GM19035 (cell line): ENCODE data around the gene PLXNA4.

Experiments used
- ATAC-seq: cut with Tn5 transposase; IDR thresholded peaks from one replicate; pipeline ENCODE4 v1.9.1; 2021; ENCODE audit not compliant: unreplicated experiment

The PLXNA4 gene

DNA sequence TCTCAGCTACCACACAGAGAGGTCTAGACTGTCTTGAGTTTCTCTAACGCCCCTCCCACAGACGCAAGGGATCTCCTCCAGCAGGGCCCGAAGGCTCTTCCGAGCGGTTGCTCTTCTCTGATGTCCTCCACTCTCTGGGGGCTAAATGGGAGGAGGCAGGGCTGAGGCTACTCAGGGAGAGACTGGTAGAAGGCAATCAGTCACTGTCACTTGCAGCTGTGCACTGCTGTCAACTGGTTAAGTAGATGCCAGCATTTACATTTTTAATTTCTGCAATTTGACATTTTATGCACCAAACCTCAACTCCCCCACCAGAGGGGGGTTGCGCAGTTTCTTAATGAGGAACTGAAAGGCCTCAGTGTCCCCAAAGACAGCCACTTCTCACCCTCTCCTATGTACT lies 442.8 kb downstream of the PLXNA4 start:
- ATAC-seq, result no peak

DNA sequence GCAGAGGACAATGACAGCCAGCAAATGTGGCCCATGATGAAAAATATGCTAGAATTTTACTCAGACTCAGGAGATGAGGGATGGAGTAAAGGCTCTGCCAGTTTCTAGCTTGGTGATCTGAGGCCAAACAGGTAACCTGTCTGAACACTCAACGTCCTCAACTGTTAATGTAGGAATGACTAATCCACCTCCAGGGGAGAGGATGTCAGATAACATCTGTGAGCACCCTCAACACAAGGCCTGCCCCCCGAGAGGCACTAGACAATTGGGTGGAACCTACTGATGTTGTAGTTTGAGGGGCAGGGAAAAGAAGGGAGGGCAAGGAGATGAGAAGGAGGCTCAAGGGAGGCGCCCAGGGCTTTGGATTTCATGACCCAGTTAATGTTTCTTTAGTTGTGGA lies 445.1 kb downstream of the PLXNA4 start:
- no peak for ATAC-seq

DNA sequence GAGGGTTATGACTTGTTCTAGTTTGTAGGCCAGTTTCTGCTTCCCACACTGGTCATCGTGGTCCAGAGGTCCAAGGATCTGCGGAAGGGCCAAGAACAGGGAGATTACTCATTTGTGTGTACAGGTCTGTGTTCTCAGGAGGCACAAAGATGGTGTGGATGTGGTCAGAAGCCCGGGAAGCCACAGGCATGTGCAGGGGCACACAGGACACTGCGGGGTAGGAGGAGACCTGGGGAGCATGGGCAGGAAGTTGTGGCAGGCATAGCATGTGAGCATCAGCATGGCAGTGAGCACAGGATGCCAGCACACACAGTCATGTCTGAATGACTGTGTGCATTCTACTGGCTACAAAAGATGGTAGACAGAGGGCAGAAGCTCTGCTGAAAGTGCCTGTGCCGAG lies 445.8 kb downstream of the PLXNA4 start:
- ATAC-seq, result no peak

DNA sequence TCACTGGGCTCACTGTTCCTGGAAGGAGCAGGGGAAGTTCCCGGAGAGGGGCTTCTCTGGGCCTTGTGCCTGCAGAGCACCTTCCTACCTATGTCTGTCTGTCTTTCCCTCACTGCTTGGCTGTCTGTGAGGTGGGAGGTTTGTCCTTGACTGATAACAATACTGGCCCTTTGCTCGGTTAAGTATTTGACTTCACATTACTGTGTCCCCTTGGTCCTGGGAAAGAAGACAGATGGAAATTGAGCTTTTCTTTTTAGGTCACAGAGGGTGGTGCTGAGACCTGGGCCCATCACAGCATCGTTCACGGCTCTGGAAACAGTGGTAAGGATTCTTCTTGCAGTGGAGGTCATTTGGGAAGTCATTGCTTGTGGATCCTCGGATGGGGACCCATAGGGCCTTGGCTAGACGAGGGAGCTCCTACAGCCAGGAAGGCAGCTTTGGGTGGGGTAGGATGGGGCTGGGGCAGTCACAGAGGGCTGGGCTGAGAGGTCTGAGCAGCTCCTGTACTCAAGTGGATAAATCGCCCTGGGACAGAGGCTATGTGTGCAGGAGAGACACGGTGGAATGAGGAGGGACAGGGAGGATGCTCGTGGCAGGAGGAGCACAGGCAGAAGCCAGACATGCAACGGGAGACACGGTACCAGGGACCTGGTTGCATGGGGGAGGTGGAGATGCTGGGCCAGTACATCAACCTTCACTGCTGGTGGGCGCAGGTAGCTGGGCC lies 450.2 kb downstream of the PLXNA4 start:
- ATAC-seq, result no peak

DNA sequence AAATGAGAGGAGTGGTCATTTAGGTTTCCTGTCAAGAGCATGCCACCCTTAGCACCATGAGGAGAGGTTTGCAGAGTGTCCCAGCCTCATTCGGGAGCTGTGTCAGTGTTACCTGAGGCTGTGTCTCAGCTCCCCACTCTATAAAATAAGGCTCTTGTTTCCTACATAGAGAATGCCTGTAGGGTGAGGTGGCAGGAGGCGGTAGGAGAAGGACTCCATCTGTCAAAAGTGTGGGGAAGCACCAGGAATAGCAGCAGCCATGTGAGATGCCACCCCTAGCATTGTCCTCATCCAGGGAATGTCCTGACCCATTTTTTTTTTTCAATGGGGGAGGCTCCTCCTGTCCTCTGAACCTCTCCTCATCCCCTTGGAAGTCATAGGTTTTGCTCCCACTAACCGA lies 451.2 kb downstream of the PLXNA4 start:
- no peak for ATAC-seq

DNA sequence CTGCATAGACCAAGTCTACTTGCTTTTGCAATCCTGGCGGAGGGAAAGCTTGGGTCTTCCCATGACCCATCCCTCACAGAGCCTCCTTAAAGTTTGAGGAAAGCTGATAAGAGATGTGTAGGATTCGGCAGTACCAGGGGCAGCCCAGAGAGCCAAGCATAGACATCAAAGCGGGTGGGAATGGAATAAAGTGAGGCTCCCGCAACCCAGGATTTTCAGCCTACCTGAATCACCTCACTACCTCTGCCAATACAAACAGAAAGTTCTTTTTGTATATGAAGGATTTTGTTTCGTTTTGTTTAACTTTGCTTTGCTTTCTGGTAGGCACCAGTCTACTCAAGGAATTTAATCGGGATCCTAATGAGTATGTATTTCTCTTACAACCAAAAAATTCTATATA lies 451.7 kb downstream of the PLXNA4 start:
- no peak for ATAC-seq

DNA sequence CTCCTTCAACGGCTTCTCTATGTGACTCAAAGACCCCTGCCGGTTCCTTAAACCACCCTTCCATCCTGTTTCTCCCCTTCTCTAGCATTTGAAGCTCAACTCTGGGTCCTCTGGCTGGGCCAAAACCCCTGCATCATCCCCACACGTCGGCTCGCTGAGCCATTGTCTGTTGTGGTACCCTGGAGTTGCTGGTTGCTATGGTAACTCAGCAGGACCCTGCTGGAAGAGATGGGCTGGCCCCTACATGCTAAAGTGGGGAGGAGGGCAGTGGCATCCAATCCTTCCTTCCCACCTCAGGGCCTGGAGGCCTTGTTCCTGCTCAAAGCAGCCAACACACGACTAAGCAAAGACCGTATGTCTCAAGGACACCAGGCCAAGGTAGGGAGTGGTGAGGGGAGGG lies 452.5 kb downstream of the PLXNA4 start:
- no peak for ATAC-seq

DNA sequence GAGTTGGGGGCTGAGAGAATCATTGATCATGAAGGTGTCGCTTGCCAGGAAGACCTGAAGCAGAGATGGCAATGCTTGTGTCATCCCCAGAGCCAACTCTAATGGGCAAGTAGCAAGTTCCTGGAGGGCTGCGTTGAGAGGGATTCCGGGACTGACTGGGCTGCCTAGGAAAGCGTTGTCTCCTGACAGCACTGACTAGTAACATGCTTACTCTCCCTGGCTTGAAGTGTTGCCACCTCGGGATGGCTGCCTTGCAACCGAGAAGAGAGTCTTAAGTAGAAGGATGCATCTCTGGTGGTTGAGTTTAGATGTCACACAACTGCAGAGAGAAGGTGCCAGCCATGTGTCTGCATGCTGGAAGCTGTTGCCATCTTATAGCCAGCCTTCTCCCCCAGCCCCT lies 453.4 kb downstream of the PLXNA4 start:
- no peak for ATAC-seq

DNA sequence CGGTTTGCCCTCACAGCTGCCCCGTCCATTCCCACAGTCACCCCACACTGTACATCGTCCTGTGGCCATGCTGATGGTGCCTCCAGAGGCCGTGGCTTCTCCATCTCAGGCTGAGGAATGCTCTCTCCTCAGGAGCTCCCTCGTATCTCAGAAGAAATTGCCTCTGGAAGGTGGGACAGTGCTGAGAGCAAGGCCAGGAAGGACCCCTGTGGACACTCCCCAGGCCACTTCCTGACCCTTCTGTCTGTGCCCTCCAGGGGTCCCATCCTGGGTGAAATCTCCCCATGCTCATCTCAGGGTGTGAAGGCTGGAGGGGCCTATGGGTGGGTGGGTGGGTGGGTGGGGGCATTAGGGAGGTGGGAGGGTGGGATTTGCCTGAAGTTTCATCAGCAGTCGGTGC lies 454.3 kb downstream of the PLXNA4 start:
- no peak for ATAC-seq

DNA sequence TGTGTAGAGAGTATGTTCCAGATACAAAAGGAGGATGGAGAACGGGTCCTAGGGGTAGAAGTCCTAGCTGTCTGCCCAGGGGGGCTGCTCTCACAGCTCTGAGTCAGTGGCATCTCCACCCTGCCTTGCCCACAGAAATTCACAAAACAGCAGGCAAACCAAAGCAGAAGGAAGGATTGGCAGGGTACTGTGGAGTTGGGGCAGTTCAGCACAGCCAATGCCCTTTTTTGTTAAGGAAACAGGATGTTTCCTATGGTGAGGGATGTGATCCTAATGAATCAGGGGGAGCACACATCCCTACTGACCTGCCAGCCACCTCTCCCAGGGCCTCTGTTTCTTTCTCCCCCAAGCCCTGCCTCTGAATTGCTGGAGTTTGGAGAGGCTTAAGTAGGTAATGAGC lies 457.6 kb downstream of the PLXNA4 start:
- ATAC-seq, result no peak

DNA sequence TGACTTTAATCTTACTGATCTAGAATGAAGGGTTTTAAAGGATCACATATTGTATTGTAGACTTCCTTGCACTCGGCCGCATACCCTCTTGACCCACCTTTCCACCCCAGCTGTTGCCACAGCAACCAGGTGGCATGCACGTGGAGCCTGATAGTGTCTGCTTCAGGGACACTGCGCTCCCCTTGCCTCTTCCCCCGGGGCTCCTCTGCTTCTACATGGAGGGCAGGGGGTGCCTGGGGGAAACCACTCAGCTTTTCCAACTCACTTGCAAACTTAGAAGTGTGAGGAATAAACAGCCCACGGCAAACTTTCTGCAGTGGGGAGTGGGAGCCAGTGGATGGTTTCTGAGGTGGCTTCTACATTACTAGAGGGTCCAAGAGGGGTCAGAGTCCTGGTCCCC lies 458.6 kb downstream of the PLXNA4 start:
- ATAC-seq, result no peak

DNA sequence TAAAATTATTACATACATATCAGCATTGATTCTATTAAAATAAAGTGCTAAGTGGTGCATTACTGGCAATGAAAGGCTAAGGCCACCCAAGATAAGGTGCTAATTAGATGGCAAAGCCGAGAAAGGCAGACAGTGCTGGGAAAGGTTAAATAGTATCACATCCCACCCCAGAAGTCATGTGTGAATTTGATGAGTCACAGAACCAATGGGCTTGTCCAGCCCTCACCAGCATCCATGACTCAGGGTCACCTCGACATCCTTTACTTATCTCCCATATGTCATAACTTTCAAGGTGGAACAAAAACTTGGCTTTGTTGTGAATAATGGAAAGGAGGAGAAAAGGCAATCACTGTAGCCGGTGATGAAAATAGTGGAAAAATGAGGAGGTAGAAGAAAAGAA lies 459.1 kb downstream of the PLXNA4 start:
- ATAC-seq, result no peak

DNA sequence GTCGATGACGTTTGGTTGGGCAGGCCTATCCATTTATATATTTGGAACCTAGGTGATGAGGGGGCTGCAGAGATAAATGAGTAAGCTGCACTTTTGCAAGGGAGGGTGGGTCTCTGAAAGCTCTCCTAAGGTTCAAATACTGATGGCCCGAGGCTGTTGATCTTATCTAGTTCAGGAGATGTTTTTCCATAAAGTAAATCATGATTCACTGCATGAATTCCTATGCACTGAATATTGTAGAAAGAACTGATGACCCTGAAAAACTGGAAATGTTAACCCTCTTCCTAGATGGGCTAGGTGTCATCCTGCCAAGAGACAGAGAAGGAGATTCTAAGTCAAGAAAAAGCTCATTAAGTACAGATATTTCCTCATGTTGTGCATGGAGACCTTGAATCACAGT lies 459.9 kb downstream of the PLXNA4 start:
- no peak for ATAC-seq

DNA sequence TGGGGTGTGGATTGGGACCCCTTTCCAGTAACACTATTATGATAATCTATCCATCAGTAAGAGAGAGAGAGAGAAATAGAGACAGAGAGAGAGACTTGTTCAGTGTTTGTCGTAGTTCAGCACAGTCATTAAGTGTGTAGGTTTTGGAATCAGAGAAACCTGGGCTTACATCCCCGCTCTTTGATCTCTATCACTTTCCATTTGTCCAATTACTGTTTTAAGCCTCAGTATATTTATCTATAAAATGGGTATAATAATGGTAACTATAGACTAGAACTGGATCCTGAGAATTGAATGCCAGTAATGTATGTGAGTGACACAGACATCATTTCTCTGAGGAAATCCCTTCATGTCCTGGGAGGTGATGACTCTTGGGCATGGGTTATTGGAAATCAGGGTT lies 460.5 kb downstream of the PLXNA4 start:
- no peak for ATAC-seq

DNA sequence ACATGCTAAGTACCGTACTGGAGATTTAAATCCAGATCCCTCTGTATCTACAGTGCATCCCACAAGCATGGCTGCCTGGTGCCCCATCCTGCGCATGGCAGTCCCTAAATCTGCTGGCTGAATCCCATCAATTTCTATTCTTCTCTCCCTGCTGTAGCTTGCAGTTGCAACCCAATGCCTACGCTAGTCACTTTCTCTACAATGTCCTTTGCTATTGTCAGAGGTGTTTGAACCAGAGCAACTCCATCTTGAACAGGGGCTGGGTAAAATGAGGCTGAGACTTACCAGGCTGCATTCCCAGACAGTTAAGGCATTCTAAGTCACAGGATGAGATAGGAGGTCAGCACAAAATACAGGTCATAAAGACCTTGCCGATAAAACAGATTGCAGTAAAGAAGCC lies 461.2 kb downstream of the PLXNA4 start:
- ATAC-seq, result no peak

DNA sequence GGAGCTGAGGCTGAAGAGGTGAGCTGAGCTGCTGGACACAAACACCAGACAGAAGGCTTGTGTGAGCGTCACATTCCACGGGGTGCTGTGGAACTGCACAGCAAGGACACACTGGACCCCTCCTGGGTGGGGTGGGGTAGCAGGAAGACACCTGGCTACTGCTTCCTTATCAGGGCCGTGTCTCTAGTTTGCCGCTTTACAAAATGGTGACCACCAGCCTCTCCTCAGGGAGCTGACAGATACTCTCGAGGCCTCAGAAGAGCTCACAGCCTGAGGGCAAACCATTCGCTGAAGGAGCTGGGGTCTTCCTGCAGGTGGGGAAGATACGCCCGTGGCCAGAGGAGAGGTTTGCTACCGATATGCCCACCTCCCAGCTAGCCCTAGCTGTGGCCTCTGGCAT lies 461.9 kb downstream of the PLXNA4 start:
- no peak for ATAC-seq

DNA sequence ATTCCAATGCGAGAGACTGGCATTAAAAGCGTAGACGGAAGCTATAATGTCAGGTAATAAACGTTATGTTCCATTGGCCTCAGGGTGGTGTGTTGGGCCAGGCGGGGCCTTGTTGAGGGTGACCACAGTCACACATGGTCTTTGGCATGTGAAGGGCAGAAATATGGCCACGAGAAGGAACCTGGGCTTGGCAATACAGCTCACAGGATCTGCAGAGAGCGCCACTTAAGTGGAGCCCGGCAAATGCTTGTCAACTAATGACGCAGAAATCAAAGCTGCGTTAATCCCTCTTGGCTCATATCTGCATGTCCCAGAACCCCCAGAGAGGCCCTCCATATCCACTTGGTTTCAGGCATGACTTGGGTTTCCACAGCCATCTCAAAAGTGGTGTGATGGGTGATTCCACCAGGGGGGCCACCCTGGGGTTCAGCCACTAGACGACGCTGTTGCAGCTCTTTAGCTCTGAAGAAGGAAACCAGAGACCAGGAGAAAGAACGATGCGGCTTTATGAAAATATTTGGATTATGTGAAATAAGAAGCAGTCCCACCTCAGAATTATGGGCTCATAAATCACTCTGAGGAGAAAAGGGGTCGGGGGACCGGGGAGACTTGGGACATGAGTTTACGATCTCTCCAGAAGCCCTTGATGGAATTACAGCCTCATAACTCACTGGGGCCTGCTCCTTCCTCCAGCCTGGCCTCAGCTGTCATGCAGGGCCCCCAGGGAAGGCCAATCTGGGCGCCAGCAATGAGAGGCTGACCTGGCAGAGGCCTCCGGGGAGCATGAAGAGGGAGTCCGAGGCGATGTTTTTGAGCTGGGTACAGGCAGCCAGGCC lies 462.5 kb downstream of the PLXNA4 start:
- ATAC-seq, result no peak

DNA sequence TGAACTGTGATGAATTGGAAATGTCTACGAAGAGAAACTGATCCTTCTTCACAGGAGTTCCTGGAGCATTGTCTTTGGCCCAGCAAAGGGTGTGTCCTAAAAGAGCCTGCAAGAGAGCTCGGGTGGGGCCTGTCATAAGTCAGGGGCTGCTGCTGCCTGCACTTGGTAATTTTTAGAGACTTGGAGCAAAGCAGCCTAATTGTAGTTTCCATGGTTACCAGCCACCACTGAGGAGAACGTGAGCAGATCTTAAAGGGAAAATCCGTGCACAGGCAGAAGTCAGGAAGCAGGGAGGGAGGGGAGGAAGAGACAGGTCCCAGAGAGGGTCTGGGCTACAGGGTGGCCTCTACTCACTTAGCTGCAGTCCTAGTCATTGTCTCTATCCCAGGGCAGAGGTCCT lies 463.6 kb downstream of the PLXNA4 start:
- ATAC-seq, result no peak

DNA sequence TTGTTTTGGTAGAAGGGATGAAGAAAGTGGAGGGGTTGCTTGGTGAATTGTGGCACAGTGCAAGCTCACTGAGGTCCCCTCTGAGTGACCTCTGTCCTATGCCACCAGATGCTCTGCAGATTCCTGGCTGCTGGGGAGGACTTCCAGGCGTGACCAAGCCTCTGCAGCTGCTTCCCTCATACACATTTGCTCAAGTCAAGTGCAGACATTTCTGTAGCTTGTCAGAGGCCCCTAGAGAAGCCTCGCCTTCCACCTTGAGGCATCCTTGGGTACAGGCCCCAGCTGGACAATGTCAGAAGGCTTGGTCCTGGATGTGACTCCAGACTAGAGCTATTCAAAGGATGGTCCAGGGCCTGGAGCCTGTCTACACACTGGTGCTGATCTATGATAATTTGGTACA lies 464.2 kb downstream of the PLXNA4 start:
- no peak for ATAC-seq

DNA sequence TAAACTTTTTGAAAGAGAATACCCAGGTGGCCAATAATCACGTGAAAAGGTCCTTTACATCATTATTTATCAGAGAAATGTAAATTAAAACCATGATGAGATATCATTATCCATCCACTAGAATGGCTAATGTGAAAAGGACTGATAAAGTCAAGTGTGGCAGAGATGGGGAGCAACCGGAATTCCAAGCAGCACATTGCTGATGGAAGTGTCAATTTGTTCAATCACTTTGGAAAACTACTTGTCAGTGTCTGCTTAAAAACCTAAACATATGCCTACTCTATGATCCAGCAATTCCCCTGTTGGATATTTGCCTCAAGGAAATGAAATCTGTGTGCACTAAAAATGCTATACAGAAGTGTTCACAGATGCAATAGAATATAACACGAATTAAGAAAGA lies 465.6 kb downstream of the PLXNA4 start:
- ATAC-seq, result no peak

DNA sequence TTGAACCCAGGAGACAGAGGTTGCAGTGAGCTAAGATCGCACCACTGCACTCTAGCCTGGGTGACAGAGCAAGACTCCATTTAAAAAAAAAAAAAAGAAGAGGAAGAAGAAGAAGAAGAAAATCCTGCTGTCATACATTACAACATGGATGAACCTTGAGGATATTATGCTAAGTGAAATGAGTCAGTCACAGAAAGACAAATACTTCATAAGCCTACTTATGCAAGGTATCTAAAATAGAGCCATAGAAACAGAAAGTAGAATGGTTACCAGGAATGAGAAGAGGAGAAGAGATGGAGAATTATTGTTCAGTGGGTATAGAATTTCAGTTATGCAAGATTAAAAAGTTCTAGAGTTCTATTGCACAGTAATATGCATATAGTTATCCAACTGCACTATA lies 466.5 kb downstream of the PLXNA4 start:
- ATAC-seq, result no peak

DNA sequence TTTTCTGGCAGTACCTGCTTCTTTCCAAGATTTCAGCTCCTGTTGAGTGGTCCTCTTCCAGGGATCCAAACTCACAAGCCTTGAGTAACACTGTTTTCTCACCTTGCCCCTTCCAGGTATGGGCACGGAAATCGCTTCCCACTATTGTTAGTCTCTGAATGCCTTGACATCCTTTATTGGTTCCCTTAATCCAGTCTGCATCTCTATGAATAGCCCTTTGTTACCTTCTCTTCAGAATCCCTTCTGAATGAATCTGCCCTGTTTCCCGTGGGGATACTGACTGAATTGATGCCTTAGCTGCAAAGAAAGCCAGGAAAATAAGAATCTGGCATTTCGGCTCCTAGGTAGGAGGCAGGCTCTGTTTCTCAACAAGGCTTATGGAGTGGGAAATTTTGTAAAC lies 467.7 kb downstream of the PLXNA4 start:
- no peak for ATAC-seq

DNA sequence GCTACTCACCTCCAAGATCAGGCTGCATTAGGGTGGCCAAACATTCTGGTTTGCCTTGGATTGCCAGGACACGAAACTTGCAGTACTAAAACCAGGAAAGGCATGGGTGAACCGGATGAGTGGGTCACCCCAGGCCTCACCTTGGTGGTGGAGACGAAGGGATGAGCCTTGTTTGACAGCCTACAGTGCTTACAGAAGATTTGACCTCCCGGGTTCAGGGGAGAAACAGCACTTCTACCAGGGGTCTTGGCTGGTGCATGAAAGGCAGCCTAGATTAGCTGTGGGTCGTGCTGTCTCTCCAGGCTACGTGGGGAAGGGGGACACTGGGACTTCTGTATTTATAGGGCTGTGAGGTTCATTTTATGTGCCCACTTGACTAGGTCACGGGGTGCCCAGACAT lies 469.8 kb downstream of the PLXNA4 start:
- no peak for ATAC-seq
